Testis (tissue), 2 donors: ENCODE measurements around the gene FBXL7.

ENCODE experiments used
- POLR2A ChIP-seq: fragments of 450-650 bp; IDR thresholded peaks from one replicate; pipeline ENCODE4 v1.6.1; 2017; ENCODE audit warnings: antibody characterized with exemption, mild to moderate bottlenecking, moderate library complexity
- TF ChIP-seq, protein P1 (sequence below), 3 experiments: fragments of 450-650 bp in 2 of 3; fragments of 200-600 bp in 1 of 3; sonication (generic) in 1 of 3; IDR thresholded peaks; one replicate each; pipeline ENCODE4 v1.5.1; 2016 to 2019; ENCODE audit warnings: antibody characterized with exemption in 3 of 3, mild to moderate bottlenecking in 2 of 3, moderate library complexity in 1 of 3

DNA sequence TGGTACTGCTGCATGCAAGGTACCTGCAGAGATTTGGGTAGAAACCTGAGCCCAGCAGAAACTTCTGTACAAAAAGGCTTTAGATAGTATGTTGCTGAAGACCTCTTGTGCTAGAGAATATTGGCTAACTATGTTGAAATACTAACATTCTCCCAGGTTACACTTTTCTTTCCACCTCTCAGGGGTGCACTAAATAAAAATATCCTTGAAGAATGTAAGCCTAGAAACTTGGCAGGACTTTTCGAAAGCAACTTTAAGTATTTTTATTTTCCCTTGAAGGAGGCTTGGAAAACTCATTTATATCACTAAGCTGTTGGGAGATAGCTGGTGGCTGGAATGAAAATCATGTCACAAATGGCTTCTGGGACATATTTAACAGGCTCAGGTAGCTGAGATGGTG lies 50.0 kb downstream of the FBXL7 start:
- TF ChIP-seq, protein P1, sequence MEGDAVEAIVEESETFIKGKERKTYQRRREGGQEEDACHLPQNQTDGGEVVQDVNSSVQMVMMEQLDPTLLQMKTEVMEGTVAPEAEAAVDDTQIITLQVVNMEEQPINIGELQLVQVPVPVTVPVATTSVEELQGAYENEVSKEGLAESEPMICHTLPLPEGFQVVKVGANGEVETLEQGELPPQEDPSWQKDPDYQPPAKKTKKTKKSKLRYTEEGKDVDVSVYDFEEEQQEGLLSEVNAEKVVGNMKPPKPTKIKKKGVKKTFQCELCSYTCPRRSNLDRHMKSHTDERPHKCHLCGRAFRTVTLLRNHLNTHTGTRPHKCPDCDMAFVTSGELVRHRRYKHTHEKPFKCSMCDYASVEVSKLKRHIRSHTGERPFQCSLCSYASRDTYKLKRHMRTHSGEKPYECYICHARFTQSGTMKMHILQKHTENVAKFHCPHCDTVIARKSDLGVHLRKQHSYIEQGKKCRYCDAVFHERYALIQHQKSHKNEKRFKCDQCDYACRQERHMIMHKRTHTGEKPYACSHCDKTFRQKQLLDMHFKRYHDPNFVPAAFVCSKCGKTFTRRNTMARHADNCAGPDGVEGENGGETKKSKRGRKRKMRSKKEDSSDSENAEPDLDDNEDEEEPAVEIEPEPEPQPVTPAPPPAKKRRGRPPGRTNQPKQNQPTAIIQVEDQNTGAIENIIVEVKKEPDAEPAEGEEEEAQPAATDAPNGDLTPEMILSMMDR (IDR thresholded peaks at IDR 0.05), result no peak
- TF ChIP-seq POLR2A, result no peak
